D341Med (cell line): ENCODE results near the gene ADGRD2.

ENCODE experiments used
- DNase-seq: peaks from one replicate; pipeline ENCODE4 v3.0.0; 2012; ENCODE audit warnings: low spot score

The ADGRD2 gene

DNA sequence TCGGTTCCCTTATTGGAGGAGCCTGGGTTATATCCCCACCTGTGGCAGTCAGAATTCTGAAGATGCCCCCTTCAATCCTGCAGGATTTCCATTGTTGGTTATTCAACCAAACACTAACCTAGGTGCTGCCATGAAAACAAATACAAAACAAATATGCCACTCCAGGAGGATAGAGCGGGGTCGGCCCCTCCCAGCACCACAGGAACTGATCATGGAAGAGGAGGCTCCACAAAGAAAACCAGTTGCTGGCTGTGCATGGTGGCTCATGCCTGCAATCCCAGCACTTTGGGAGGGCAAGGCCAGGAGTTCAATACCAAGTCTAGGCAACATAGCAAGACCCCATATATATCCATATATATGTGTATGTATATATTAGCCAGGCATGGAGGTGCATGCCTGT, 13.2 kb upstream of the ADGRD2 start:
- no peak for DNase-seq

DNA sequence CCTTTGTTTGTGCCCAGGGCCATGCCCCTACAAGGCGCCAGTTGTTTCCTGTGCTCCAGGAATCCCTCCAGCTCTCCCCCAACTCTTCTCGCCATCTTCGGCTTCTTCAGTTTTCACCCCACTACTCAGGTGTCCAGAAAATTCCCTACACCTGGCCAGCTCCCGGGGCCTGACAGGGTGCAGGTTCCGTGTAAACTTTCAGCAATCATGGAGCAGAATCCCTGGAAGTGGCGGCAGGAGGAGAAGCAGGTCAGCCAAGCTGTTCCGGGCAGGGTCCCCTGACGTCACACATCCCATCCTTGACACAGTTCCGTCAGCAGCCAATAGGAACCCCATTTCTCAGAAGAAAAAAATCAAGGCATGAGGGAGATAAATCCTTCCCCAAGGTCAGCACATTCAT, 12.2 kb upstream of the ADGRD2 start:
- no peak for DNase-seq

DNA sequence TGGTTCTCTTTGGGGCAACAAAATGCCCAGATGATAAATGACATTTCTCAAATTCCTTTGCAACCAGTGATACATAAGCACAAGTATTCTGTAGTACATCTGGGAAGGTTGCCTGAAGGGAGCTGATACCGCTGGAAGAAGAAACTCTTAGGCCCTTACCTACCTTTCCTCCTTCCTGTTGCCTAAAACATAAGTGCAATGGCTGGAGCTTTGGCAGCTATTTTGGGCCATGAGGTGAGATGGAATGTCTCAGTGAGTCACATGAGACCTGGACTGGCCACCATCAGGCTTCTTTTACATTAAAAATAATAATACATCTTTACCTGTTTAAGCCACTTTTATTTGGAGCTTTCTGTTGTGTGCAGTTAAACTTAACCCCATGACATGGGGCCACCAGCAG, 11.2 kb upstream of the ADGRD2 start:
- no peak for DNase-seq

DNA sequence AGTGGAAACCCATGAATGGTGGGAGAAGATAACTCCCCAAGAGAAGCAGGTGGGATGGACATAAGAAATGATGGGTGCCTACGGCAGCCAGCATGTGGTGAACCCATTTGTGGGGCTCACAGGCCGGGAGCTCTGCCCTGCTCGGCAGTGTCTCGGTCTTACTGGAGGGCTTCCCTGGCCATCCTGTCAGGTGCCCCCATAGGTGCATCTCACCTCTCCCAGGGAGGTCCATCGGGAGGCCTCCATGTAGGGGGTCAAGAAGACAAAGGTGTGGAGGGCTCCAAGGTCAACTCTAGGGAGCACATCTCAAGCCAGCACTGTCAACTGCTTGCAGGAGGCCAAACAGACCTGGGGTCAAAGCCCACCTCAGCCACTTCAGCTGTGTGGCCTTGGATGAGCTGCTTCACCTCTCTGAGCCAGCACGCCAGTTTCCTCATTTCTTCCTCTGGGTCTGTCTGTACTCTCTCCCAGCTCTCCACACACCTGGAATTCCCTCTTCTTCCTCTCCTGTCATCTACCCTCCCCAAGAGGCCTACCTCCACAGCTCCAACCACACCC, 10.5 kb upstream of the ADGRD2 start:
- DNase-seq = no peak

DNA sequence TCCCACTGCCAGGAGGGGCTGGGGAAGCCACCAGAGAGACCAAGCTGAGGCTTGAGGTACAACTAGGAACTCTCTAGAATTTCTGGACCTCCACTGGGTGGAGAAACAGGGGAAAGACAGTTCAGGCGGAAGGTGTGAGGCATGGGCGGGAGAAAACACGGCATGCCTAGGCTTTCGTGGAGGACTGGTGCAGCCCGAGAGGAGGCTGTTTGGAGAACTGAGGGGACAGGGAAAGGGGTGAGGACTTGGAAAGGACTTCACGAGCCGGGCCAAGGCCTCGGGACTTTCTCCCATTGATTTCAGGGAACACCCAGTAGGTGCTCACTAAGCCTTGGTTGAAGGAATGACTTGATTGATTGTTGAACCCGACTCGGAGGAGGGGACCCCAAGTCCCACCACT, 9.5 kb upstream of the ADGRD2 start:
- DNase-seq = no peak

DNA sequence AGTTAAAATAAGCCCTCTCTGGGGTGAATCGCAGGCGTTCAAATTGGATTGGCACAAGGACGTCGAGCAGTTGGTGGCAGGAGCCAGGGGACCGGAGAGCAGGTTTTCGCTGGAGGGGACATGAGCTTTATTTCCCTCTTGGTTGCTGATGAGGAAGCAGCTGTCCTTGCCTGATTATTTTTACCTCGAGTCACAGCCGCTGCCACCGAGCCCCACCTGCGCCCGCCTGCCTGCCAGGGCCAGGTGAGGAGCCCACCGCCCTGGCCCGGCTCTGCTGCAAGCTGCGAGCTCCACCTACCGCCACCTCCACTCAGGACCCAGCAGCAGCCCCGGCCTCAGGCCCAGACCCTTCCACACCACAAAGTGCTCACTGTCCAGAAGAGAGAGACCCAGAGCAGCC, 9.0 kb upstream of the ADGRD2 start:
- no peak for DNase-seq

DNA sequence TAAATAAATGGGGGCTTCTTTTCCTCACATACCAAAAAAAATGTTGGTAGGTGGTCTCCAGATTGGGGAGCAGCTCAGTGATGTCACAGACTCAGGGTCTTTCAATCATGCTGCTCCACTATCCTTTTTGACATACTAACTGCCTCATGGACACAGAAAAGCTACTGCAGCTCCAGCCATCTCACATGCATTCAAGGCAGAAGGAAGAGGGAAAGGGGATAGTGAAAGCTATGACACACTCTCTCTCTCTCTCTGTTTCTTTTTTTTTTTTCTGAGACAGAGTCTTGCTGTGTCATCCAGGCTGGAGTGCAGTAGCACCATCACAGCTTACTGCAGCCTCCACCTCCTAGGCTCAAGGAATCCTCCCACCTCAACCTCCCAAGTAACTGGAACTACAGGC, 7.9 kb upstream of the ADGRD2 start:
- no peak for DNase-seq

DNA sequence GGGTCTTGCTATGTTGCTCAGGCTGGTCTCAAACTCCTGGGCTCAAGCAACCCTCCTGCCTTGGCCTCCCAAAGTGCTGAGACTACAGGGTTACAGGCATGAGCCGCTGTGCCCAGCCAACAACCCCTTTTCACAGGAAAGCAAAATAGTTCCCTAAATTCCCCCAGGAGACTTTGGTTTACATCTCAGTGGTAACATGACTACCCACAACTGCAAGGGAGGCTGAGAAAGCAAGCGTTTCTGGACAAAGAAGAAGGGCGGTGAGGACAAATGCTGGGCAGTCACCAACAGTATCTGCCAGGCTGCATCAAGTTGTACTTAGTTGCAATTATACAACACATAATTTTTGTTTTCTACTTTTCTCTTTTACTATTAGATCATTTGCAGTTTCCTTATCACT, 7.4 kb upstream of the ADGRD2 start:
- no peak for DNase-seq

DNA sequence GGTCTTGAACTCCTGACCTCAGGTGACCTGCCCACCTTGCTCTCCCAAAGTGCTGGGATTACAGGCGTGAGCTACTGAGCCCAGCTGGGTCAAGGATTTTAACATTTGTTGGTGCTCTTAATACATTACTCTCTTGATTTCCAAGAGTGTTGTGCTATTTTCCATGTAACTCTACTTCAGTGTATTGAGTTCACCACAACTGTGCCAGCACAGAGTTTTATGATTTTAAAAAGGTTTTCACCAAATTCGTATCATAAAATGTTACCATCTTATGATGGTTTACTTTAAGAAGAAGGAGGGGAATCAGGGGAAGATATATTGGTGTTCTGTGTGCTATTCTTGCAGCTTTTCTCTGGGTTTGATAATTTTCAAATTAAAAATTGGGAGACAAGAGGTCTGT, 6.6 kb upstream of the ADGRD2 start:
- no peak for DNase-seq

DNA sequence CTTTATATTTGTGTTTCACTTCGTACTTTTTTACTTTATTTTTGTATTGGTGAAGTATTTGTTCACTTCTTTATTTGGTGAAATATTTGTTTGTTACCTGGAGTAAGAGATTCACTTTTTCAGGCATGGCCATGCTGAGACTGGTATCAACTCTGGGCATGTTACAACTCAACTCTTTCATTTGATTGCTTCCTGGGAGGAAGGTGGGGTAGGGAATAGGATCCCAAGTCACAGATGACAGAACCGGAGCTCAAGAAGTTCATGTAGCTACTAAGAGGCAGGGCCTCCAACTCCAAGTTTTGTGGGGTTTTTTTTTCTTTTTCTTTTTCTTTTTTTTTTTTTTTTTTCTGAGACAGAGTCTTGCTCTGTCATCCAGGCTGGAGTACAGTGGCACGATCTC, 6.1 kb upstream of the ADGRD2 start:
- DNase-seq = no peak

DNA sequence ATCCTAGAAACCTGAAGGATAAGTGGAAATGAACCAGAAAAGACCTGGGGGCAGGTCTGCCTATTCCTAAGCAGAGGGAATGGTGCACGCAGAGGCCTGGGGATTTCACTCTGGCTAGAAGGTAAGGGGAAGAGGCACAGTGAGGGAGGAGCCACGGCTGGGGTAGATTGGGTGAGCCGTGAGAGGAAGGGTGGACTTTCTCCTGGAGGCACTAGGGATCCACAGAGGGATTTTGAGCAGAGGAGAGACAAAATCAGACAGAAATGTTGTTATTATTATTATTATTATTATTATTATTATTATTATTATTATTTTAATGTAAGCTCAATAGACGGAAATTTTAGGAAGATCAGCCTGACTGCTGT, 3.0 kb upstream of the ADGRD2 start:
- no peak for DNase-seq

DNA sequence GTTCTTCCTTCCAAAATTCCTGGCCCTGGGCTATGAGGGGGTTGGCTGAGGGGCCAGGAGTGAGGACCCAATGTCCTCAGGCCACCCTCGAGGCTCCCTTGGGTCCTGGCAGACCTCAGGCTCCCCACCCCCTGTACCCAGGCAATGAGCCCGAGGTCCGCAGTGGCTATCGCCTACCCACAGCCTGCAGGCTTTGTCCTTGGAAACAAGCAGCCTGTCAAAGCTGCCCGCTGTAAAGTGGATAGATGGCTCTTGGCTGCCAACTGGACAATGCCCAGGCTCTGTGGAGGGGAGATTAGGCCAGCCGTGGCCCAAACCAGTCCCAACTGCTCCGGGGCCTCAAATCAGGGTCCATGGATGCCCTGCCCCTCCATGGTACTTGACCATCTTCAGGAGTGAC, 2.2 kb upstream of the ADGRD2 start:
- no peak for DNase-seq

DNA sequence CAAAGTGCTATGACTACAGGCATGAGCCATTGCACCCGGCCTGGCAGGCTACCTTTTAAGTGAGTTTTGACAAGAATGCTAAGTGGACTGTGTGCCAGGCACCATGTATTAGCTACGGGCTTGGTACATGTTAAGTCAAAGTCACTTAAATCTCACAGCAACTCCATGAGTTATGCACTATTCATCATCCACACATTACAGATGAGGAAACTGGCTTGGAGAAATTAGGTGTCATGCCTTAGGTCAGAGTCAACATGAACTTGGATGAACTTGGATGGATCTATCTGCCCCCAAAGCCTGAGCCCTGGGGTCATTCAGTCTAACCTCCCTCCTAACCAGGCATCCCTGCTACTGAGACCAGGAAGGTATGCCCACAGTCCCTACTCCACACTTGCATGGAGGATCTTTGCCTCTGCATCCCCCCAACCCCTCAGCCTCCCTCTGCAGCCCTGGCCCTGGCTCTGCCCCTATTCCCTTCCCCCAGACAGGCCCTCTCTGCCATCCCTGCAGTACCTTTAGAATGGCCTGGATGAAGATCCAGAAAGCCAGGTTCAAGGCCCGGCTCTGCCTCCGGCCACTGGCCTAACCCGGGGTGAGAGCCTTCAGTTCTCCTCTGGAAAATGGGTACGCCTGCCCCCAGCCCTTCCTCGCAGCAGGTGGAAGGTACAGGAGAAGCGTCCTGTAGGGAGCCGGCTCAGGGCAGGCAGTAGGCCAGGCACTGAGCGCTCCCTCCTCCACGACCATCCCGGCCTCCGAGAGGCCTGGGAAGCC, 685 bp upstream of the ADGRD2 start:
- no peak for DNase-seq

DNA sequence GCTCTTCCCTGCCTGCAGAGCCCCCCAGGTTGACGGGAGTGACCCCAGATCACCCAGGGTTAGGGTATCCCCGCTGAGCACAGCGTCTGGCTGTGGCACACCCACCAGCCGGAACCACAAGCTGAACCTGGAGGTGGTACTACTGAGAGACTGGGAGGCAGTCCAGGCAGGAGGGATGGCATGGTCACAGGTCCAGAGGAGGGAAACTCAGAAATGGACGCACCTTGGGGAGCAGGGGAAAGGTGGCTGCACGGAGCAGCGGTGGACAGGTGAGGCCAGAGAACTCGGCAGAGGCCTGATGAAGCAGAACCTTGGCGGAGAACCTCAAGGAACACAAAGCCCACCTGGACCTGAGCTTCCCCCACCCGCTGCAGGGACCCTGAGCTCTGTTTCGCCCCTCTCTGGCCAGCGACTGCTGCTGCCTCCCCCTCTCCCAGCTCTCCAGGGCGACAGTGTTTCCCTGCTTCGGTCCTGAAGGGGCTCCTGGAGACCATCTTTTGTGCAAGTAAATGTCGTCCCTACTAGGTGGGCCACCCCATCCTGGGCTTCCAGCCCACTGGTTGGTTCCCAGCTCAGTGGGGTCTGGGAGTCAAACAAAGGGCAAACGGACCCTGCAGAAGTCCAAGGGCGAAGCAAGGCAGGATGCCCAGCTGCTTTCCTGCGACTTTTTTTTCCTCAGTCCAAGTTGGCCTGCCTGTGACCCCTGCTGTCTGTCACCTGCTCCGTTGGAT, 845 bp downstream of the ADGRD2 start:
- DNase-seq = no peak

DNA sequence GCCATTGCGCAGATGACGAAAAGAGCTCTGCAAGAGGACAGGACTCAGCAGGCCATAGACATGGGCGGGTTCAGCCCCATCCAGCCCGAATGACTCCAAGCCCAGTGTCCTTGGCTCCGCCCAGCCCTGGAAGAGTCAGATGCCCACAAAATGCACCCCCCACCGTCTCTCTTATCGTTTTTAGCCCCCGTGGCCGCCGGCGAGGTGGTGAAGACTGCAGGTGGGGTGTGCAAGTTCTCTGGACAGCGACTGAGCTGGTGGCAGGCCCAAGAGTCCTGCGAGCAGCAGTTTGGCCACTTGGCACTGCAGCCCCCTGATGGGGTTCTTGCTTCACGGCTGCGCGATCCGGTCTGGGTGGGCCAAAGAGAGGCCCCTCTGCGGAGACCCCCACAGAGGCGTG, 2.1 kb downstream of the ADGRD2 start:
- DNase-seq = no peak

DNA sequence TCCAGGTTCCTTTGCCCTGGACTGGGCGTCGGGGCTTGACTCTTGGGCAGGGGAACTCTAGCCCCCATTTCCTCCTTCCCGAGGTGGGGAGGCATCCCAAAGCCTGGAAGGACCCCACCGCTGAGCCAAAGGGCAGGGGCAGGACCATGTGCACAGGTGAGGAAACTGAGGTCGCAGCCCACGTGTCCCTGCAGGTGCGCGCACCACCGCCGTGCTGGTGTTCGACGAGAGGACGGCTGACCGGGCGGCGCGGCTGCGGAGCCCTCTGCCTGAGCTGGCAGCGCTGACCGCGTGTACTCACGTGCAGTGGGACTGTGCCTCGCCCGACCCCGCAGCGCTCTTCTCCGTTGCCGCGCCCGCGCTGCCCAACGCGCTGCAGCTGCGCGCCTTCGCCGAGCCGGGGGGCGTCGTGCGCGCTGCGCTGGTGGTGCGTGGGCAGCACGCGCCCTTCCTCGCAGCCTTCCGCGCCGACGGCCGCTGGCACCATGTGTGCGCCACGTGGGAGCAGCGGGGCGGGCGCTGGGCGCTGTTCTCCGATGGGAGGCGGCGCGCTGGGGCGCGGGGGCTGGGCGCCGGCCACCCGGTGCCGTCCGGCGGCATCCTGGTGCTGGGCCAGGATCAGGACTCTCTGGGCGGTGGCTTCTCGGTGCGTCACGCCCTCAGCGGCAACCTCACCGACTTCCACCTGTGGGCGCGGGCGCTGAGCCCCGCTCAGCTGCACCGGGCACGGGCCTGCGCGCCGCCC, 2.8 kb downstream of the ADGRD2 start:
- no peak for DNase-seq

DNA sequence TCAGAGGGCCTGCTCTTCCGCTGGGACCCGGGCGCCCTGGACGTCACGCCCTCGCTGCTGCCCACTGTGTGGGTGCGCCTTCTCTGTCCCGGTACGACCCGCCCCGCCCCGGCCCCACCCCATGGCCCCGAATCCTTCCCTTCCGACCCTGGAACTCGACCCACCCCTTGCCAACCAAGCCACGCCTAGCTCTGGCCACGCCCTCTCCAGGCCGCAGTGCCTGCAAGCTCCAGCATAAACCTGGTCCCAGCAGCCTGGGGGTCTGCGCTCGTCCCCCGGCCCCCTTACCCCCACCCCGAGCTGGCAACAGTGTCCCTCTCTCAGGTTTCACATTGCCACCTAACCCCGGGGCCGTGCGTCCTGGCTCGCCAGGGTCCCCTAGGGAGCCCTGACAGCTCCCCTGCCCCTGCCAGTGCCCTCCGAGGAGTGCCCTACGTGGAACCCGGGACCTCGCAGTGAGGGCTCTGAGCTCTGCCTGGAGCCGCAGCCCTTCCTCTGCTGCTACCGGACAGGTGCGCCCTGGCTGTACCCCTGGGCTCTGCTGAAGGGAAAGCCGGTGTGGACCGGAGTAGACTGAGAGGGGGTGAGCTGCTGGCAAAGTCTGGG, 3.4 kb downstream of the ADGRD2 start:
- DNase-seq = no peak

DNA sequence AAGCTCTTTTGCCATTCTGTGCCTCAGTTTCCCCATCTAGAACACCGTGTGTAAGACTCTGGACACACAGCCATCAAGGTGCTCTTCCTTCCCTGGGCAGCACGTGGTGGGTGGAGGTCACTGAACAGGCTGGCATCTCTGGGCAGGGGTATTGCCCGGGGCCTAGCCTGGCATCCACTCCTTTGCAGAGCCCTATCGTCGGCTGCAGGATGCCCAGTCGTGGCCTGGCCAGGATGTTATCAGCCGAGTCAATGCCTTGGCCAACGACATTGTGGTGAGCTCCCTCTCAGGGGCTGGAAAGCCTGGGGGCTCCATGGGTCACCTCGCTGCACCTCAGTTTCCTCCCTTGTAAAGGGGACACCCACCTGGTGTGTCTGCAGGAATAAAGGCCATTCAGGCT, 4.0 kb downstream of the ADGRD2 start:
- no peak for DNase-seq

DNA sequence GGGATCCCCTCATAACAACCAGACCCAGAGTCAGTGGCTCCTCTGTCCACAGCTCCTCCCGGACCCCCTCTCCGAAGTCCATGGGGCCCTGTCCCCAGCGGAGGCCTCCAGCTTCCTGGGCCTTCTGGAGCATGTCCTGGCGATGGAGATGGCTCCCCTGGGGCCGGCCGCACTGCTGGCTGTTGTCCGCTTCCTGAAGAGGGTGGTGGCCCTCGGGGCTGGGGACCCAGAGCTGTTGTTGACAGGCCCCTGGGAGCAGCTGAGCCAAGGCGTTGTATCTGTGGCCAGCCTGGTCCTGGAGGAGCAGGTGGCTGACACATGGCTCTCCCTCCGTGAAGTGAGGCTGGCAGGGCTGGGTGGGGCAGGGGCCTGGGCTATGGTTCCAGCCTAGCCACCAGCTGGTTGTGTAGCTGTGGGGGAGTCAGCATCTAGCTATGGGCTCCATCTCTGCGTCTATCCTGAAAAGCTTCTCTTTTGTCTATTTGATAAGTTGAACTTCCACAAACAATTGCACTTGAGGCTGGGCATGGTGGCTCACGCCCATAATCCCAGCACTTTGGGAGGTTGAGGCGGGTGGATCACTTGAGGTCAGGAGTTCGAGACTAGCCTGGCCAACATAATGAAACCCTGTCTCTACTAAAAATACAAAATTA, 4.7 kb downstream of the ADGRD2 start:
- DNase-seq = no peak

DNA sequence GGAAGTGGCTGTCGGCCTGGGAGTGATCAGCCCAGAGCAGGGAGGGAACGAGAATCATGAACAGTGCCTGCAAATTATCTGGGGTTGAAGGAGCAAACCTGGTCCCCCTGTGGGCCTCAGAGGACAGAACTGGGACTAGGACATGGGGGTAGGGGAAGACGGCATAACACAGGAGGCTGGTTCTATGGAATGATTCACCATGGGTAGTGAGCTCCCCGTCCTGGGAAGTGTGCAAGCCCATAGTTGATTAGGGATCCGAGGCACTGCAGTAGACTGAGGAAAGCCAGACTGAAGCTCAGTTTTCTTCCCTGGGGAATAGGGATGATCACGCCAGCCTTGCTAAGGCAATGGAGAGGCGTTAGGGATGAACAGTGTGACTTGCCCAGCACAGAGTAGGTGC, 5.6 kb downstream of the ADGRD2 start:
- DNase-seq = no peak

DNA sequence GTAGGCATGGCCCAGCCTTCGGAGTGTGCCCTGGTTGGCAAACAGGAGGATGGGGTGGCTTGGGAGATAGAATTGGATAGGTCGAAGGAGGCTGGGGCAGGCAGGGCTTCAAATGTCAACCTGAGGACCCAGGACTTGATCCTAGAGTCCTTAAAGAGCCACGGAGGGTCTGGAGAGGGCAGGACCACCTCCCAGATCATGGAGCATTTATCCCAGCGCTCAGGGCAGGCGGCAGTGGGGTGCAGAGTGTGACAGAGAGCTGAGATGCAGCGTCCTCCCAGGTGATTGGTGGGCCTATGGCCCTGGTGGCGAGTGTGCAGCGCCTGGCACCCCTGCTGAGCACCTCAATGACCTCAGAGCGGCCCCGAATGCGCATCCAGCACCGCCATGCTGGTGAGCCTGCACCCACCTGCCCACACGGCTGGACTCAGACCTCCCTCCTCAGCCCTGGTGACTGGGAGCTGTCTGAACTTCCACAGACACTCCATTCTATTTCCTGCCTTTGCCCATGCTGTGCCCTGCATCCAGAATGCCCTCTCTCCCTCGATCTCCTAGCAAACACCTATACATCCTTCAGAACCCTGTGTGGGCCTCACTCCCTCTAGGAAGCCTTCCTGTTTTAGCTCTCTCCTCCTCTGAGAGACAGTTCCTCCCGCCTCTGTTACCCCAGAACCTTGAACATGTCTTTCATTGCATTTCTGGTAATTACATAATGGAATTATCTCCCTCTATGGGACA, 6.3 kb downstream of the ADGRD2 start:
- DNase-seq = no peak
